Fibroblast of mammary gland (primary cell): ENCODE results near the gene IL24.

Experiments used
- DNase-seq: peaks from one replicate; pipeline ENCODE4 v3.0.0-alpha.2; 2010; ENCODE audit warnings: low read depth
- H3K4me3 ChIP-seq: 2 replicates; pipeline ENCODE4 v1.5.1; 2011; ENCODE audit warnings: low read depth, mild to moderate bottlenecking, low read length, moderate library complexity; ENCODE audit not compliant: control insufficient read depth
- TF ChIP-seq, protein P1 (sequence below): conservative IDR thresholded peaks from 2 replicates; pipeline ENCODE4 v1.5.1; 2011; ENCODE audit warnings: low read depth, low read length, inconsistent platforms; ENCODE audit not compliant: control insufficient read depth, insufficient read depth

Gene IL24

DNA sequence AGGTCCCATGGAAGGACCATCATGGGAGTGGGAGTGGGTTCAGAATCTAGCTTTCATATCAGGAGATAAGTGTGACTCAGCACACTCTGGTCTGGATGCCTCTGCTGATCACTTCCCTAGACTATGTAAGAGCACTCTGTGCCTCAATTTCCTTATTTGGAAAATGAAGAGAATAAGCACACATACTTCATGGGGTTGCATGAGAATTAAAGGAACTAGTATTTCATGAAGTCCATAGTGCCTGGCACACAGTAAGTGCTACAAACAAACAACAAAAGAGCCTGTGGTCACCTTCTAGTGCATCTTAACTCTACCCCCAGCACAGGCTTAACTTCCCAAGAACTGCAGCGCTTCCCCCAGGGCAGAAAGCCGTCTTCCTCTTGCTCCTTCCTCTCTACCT is 41.4 kb upstream of the IL24 start:
- DNase-seq, result no peak
- TF ChIP-seq, protein P1, sequence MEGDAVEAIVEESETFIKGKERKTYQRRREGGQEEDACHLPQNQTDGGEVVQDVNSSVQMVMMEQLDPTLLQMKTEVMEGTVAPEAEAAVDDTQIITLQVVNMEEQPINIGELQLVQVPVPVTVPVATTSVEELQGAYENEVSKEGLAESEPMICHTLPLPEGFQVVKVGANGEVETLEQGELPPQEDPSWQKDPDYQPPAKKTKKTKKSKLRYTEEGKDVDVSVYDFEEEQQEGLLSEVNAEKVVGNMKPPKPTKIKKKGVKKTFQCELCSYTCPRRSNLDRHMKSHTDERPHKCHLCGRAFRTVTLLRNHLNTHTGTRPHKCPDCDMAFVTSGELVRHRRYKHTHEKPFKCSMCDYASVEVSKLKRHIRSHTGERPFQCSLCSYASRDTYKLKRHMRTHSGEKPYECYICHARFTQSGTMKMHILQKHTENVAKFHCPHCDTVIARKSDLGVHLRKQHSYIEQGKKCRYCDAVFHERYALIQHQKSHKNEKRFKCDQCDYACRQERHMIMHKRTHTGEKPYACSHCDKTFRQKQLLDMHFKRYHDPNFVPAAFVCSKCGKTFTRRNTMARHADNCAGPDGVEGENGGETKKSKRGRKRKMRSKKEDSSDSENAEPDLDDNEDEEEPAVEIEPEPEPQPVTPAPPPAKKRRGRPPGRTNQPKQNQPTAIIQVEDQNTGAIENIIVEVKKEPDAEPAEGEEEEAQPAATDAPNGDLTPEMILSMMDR, result no peak

DNA sequence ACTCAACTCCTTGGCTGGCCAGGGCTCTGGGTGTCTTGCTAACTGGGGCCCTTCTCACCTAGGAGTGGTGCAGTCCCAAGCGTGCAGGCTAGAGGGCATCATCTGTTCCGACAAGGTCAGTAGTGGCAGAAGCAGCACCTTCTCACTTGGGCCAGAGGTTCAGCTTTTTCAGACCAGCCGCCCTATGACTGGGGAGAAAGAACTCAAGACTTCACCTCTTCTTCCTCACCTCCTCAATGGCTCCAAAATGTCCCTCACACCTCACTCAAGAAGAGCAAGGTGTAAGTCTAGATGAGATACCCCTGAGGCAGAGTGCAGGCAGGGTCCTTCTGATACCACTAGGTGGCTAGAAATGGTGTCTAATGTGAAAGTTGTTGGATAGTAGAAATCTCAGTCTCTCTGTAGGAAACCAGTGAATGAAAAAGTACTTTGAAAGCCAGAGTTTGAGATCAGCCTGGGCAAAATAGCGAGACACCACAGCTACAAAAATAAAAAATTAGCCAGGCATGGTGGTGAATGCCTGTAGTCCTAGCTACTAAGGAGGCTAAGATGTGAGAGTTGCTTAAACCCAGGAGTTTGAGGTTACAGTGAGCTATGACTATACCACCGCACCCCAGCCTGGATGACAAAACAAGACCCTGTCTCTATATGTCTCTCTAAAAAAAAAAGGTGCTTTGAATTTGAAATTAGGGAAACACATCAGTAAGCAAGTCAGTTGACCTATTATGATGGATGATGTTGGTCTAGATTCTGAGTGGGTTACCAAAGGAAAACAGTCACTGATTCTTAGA is 40.4 kb upstream of the IL24 start:
- TF ChIP-seq, protein P1, result peak; percentile 39
- no peak overlapping the region for H3K4me3 ChIP-seq
- no peak for DNase-seq

More for the DNA sequence above, 41.4 kb upstream of the IL24 start:
- no peak overlapping the region for H3K4me3 ChIP-seq

DNA sequence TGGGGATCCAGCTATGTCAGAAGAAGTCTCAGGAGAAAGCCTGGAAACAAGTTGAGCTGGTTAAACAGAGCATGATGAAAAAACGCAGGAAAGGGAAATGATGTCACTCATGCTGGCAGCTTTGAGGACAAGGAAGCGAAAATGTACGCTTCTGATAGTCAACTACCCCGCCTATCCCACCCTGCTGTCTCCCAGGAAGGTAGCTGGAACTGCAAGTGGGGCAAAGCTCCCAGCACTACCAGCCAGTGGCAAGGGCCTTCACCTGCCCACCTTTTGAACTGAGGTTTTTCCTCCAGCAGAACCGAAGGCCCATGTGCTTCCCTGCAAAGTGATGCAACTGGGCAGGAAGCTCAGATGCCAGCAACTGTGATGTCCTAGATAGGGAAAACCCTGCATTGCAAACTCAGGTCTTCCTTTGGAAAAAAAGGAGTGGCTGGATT is 38.1 kb upstream of the IL24 start:
- TF ChIP-seq, protein P1, result no peak
- H3K4me3 ChIP-seq, result no peak overlapping the region
- DNase-seq, result no peak

GRCh38 chr1:206860165-206860564 is 37.1 kb upstream of the IL24 start:
- TF ChIP-seq, protein P1, result no peak
- no peak overlapping the region for H3K4me3 ChIP-seq
- no peak for DNase-seq

GRCh38 chr1:206863266-206863665 is 34.0 kb upstream of the IL24 start:
- TF ChIP-seq, protein P1, result no peak
- H3K4me3 ChIP-seq, result no peak overlapping the region
- DNase-seq, result no peak

DNA sequence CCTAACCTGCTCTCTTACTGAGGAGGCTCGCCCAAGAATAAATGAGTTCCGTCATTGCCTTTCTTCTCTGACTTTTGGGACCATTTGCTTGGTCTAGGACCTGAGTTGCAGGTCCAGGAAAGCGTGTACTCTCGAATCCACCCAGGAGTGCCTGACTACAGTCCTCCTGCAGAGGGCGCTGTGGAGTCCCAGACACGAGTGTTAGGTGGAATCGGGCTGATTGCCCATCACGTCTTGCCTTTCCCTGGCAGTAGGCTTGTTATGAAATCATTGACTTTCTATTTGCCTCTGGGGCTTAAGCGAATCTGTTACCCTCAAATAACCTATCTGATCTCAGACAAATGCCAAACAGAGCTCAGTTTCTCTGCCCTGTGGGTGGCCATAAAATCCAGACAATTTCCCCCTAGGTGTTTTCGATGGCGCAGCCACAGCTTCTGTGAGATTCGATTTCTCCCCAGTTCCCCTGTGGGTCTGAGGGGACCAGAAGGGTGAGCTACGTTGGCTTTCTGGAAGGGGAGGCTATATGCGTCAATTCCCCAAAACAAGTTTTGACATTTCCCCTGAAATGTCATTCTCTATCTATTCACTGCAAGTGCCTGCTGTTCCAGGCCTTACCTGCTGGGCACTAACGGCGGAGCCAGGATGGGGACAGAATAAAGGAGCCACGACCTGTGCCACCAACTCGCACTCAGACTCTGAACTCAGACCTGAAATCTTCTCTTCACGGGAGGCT is 32.1 kb upstream of the IL24 start, which contains the start of gene IL20:
IL20 (plus strand) TSS at position 685 of the 733 bp plus-strand sequence. CDS start 230 bp downstream, outside the sequence.
- peak; percentile 91 for DNase-seq
- TF ChIP-seq, protein P1, result peak; percentile 99
- no peak within 1 kb of the TSS for H3K4me3 ChIP-seq
